Hematopoietic multipotent progenitor cell treated with erythropoietin and hydrocortisone succinate and interleukin-3 and kit ligand, for 17 days (in vitro differentiated cells): ENCODE data around the gene NUP50.

Source experiments
- DNase-seq: peaks from one replicate; pipeline ENCODE4 v3.0.0-alpha.2; 2015; ENCODE audit warnings: low spot score

Gene NUP50

GRCh38 chr22:45210577-45210976, 46.9 kb downstream of the NUP50 start:
- DNase-seq: no peak

GRCh38 chr22:45210991-45211390, 47.3 kb downstream of the NUP50 start:
- DNase-seq: no peak

GRCh38 chr22:45211435-45211834, 47.7 kb downstream of the NUP50 start:
- no peak for DNase-seq

- DNase-seq: no peak
These were observed 48.1 kb downstream of the NUP50 start for GRCh38 chr22:45211848-45212247.

GRCh38 chr22:45212306-45212709, 48.6 kb downstream of the NUP50 start:
- DNase-seq: no peak

GRCh38 chr22:45212992-45213751, 49.4 kb downstream of the NUP50 start:
- no peak for DNase-seq

- DNase-seq: no peak
These were observed 52.6 kb downstream of the NUP50 start for GRCh38 chr22:45216133-45217003.

- no peak for DNase-seq
These were observed 53.6 kb downstream of the NUP50 start for GRCh38 chr22:45217345-45217744.

GRCh38 chr22:45217806-45218205, 54.1 kb downstream of the NUP50 start:
- no peak for DNase-seq

GRCh38 chr22:45218976-45219375, 55.3 kb downstream of the NUP50 start:
- no peak for DNase-seq

- DNase-seq: no peak
These were observed 57.5 kb downstream of the NUP50 start for GRCh38 chr22:45221201-45221600.

GRCh38 chr22:45223304-45224117, 59.8 kb downstream of the NUP50 start:
- peak; percentile 44 for DNase-seq

- no peak for DNase-seq
These were observed 60.6 kb downstream of the NUP50 start for GRCh38 chr22:45224331-45224730.

- no peak for DNase-seq
These were observed 61.4 kb downstream of the NUP50 start for GRCh38 chr22:45224988-45225731.

- no peak for DNase-seq
These were observed 62.2 kb downstream of the NUP50 start for GRCh38 chr22:45225732-45226502.

GRCh38 chr22:45226503-45227186, 62.9 kb downstream of the NUP50 start:
- no peak for DNase-seq

GRCh38 chr22:45227645-45228400, 64.1 kb downstream of the NUP50 start:
- DNase-seq: no peak

GRCh38 chr22:45228401-45228754, 64.7 kb downstream of the NUP50 start:
- no peak for DNase-seq

GRCh38 chr22:45229181-45229580, 65.5 kb downstream of the NUP50 start:
- no peak for DNase-seq
